GM12891 (cell line): ENCODE measurements around the gene TLR5.

ENCODE experiments used
- POLR2A ChIP-seq: IDR thresholded peaks from 2 replicates; pipeline ENCODE4 v1.6.1; 2011; ENCODE audit warnings: low read depth, low read length, control low read depth
- POLR2AphosphoS5 ChIP-seq: IDR thresholded peaks from 2 replicates; pipeline ENCODE4 v1.6.1; 2011; ENCODE audit warnings: low read depth, low read length, control low read depth
- POU2F2 ChIP-seq: IDR thresholded peaks from 2 replicates; pipeline ENCODE4 v1.6.1; 2011; ENCODE audit warnings: low read depth, mild to moderate bottlenecking, control low read depth, low read length, moderate library complexity
- TAF1 ChIP-seq: IDR thresholded peaks from 2 replicates; pipeline ENCODE4 v1.6.1; 2011; ENCODE audit warnings: low read depth, low read length, control low read depth

DNA sequence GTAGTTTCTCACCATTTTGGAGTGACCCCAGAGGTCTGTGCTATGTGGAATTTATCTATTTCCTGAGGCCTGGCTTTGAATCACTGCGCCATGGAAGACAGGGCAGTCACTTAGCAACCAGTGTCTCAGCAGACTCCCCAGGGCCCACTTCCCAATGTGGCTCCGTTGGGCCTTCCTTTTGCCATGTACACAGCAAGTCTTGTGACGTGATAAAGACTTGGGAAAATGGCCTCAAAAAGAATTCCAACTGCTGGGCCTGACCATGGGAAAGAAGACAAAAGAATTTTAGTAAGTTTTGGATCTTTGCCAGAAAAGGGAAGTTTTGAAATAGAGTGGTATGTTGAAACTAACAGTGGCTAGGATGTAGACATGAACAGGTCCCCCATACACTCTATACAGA, 36.2 kb downstream of the TLR5 start:
- TF ChIP-seq POLR2A (no peak), POLR2AphosphoS5 (no peak), TAF1 (no peak), POU2F2 (no peak)
